HG02870 (cell line): ENCODE measurements around the gene C19orf25.
"Not testable (repeated sequence)": the region's sequence is repeated elsewhere in the genome, so short reads cannot be mapped to it uniquely, and the experiment has no call there.

Experiments used
- ATAC-seq: cut with Tn5 transposase; IDR thresholded peaks from one replicate; pipeline ENCODE4 v1.9.1; 2021; ENCODE audit warnings: mild to moderate bottlenecking, moderate library complexity; ENCODE audit not compliant: unreplicated experiment

The C19orf25 gene

GRCh38 chr19:1512671-1513498 is 33.9 kb upstream of the C19orf25 start, which contains the start of gene ADAMTSL5:
TSS of gene ADAMTSL5 (minus strand) at chr19:1513019. CDS start at chr19:1510943, 2,076 bp downstream.
- no peak for ATAC-seq

- ATAC-seq, result no peak
Observed at GRCh38 chr19:1511318-1512317, 32.6 kb upstream of the C19orf25 start.

- no peak for ATAC-seq
Observed at GRCh38 chr19:1510807-1511206, 31.8 kb upstream of the C19orf25 start.

- no peak for ATAC-seq
Observed at GRCh38 chr19:1510442-1510806, 31.4 kb upstream of the C19orf25 start.

GRCh38 chr19:1509602-1510441 is 30.8 kb upstream of the C19orf25 start:
- no peak for ATAC-seq

- ATAC-seq, result no peak
Observed at GRCh38 chr19:1508507-1508856, 29.5 kb upstream of the C19orf25 start.

- no peak for ATAC-seq
Observed at GRCh38 chr19:1507763-1508506, 28.9 kb upstream of the C19orf25 start.

- ATAC-seq, result no peak
Observed at GRCh38 chr19:1507192-1507660, 28.2 kb upstream of the C19orf25 start.

GRCh38 chr19:1505991-1506881 is 27.2 kb upstream of the C19orf25 start:
- ATAC-seq, result no peak

- ATAC-seq, result no peak
Observed at GRCh38 chr19:1505012-1505411, 26.0 kb upstream of the C19orf25 start.

- ATAC-seq, result no peak
Observed at GRCh38 chr19:1503925-1504773, 25.1 kb upstream of the C19orf25 start.

GRCh38 chr19:1503089-1503924 is 24.3 kb upstream of the C19orf25 start:
- no peak for ATAC-seq

- no peak for ATAC-seq
Observed at GRCh38 chr19:1502433-1503088, 23.5 kb upstream of the C19orf25 start.

- no peak for ATAC-seq
Observed at GRCh38 chr19:1501200-1501595, 22.2 kb upstream of the C19orf25 start.

- ATAC-seq, result not testable (repeated sequence)
Observed at GRCh38 chr19:1499231-1499630, 20.2 kb upstream of the C19orf25 start.

GRCh38 chr19:1497578-1498235 is 18.7 kb upstream of the C19orf25 start:
- ATAC-seq, result no peak
